ENCODE data around the gene NAXE. TPM values are rescaled to one million over a fixed set of nuclear protein-coding genes. Genes with fewer than 3 reads are reported as not detected.

The NAXE gene
- total RNA-seq, 1 experiment from 2014 or later = 99.8 TPM

GRCh38 chr1:156619582-156619955, 28.0 kb downstream of the NAXE start:
- Histone ChIP-seq H3K4me3 (ENCODE audit: low read depth, low read length) (no peak overlapping the region), H3K4me1 (0 out of 2 replicates have a peak, but pooled peaks cover 5% of the 10 kb centered on the region), H3K27me3 (replicated peaks; ENCODE audit: control insufficient read depth, insufficient read depth, low read length) (no peaks in the 10 kb centered on the region; the same call in 1 of the 2 replicates), H3K9me3 (no peaks in the 10 kb centered on the region), H3K36me3 (ENCODE audit: control insufficient read depth, insufficient read depth, low read length) (no peaks in the 10 kb centered on the region)
- intact Hi-C loops (cut with micrococcal nuclease; ENCODE audit: unreplicated experiment) = no loop called here
- Mint-ChIP-seq H3K4me1 (ENCODE audit: low read depth, unreplicated experiment) (peaks cover 7% of the 10 kb centered on the region), H3K27ac (ENCODE audit: unreplicated experiment) (no peak overlapping the region), H3K36me3 (ENCODE audit: insufficient read depth, unreplicated experiment) (no peaks in the 10 kb centered on the region), H3K27me3 (ENCODE audit: insufficient read depth, unreplicated experiment) (peaks cover 25% of the 10 kb centered on the region), H3K9me3 (ENCODE audit: unreplicated experiment) (no peaks in the 10 kb centered on the region), H3K4me3 (ENCODE audit: unreplicated experiment) (no peak overlapping the region)
- BruUV-seq (replicated peaks) = no TSS peak
- no peak for TF ChIP-seq CTCF (IDR thresholded peaks at IDR 0.05; ENCODE audit: insufficient read depth in 1 of 2, low read depth in 1 of 2, low read length in 1 of 2, severe bottlenecking in 1 of 2, unreplicated experiment in 1 of 2)
- ChIA-PET POLR2A (interaction anchor here (0.6 kb wide), 1 partner anchor 106 kb away, joined by 3 read pairs; no protein-coding TSS in a partner anchor), CTCF (interaction anchor here (1.0 to 2.2 kb wide), 10 partner anchors 8 to 308 kb away, joined by 3 to 13 read pairs (median 4); partner anchors contain the start of gene NES)
- DNase-seq = no peak

- Mint-ChIP-seq H3K9me3 (ENCODE audit: unreplicated experiment) (no peaks in the 10 kb centered on the region), H3K27ac (ENCODE audit: unreplicated experiment) (no peak overlapping the region), H3K27me3 (ENCODE audit: insufficient read depth, unreplicated experiment) (peaks cover 28% of the 10 kb centered on the region), H3K36me3 (ENCODE audit: insufficient read depth, unreplicated experiment) (no peaks in the 10 kb centered on the region), H3K4me3 (ENCODE audit: unreplicated experiment) (peak overlapping the region; percentile 64), H3K4me1 (ENCODE audit: low read depth, unreplicated experiment) (peaks cover 17% of the 10 kb centered on the region)
- no TSS peak for BruUV-seq (replicated peaks)
- DNase-seq = no peak
- Histone ChIP-seq H3K36me3 (ENCODE audit: control insufficient read depth, insufficient read depth, low read length) (no peaks in the 10 kb centered on the region), H3K9me3 (no peaks in the 10 kb centered on the region), H3K4me1 (peaks cover 13% of the 10 kb centered on the region), H3K27me3 (replicated peaks; ENCODE audit: control insufficient read depth, insufficient read depth, low read length) (peaks cover 1% of the 10 kb centered on the region; the same call in 1 of the 2 replicates), H3K4me3 (ENCODE audit: low read depth, low read length) (no peak overlapping the region)
- no peak for TF ChIP-seq CTCF (IDR thresholded peaks at IDR 0.05; ENCODE audit: insufficient read depth in 1 of 2, low read depth in 1 of 2, low read length in 1 of 2, severe bottlenecking in 1 of 2, unreplicated experiment in 1 of 2)
- intact Hi-C loops (cut with micrococcal nuclease; ENCODE audit: unreplicated experiment) = no loop called here
- ChIA-PET POLR2A (no interaction called here), CTCF (interaction anchor here (1.6 kb wide), 1 partner anchor 10 kb away, joined by 5 read pairs; no protein-coding TSS in a partner anchor)
Measured at GRCh38 chr1:156622581-156623297, 31.2 kb downstream of the NAXE start.

GRCh38 chr1:156623946-156624813, 32.6 kb downstream of the NAXE start:
- peaks cover 13% of the 10 kb centered on the region for H3K4me1 ChIP-seq
- peaks cover 17% of the 10 kb centered on the region for H3K4me1 Mint-ChIP-seq (ENCODE audit: low read depth, unreplicated experiment)
- peak; percentile 12 to 49 for TF ChIP-seq CTCF (IDR thresholded peaks at IDR 0.05; ENCODE audit: insufficient read depth in 1 of 2, low read depth in 1 of 2, low read length in 1 of 2, severe bottlenecking in 1 of 2, unreplicated experiment in 1 of 2)
- H3K9me3 ChIP-seq = no peaks in the 10 kb centered on the region
- peak; percentile 69 to 70 for DNase-seq
- POLR2A ChIA-PET = interaction anchor here (0.6 to 1.0 kb wide), 3 partner anchors 53 to 117 kb away, joined by 3 to 4 read pairs (median 3); partner anchors contain the start of genes ISG20L2, METTL25B, MRPL24 and NES
- H3K9me3 Mint-ChIP-seq (ENCODE audit: unreplicated experiment) = no peaks in the 10 kb centered on the region
- no TSS peak for BruUV-seq (replicated peaks)
- H3K36me3 ChIP-seq (ENCODE audit: control insufficient read depth, insufficient read depth, low read length) = no peaks in the 10 kb centered on the region
- no peak overlapping the region for H3K27ac Mint-ChIP-seq (ENCODE audit: unreplicated experiment)
- CTCF ChIA-PET = interaction anchor here (0.5 to 2.5 kb wide), 23 partner anchors 10 to 214 kb away, joined by 3 to 19 read pairs (median 5); partner anchors contain the start of gene NES
- peaks cover 1% of the 10 kb centered on the region; the same call in 1 of the 2 replicates for H3K27me3 ChIP-seq (replicated peaks; ENCODE audit: control insufficient read depth, insufficient read depth, low read length)
- H3K4me3 Mint-ChIP-seq (ENCODE audit: unreplicated experiment) = peak overlapping the region; percentile 64
- no peaks in the 10 kb centered on the region for H3K36me3 Mint-ChIP-seq (ENCODE audit: insufficient read depth, unreplicated experiment)
- peaks cover 28% of the 10 kb centered on the region for H3K27me3 Mint-ChIP-seq (ENCODE audit: insufficient read depth, unreplicated experiment)
- intact Hi-C loops (cut with micrococcal nuclease; ENCODE audit: unreplicated experiment) = no loop called here
- H3K4me3 ChIP-seq (ENCODE audit: low read depth, low read length) = peak overlapping the region; percentile 28

Measured in Caco-2 (cell line).